ENCODE data around the gene HES5.
A peak's percentile ranks its signal among the peaks of the same experiment; 100 is the strongest.

The HES5 gene

GRCh38 chr1:2528966-2529783 lies 888 bp downstream of the HES5 start:
- no peak for DNase-seq

GRCh38 chr1:2528611-2528965 lies 1.5 kb downstream of the HES5 start:
- DNase-seq: no peak

- no peak for DNase-seq
These were observed 2.0 kb downstream of the HES5 start for GRCh38 chr1:2528016-2528415.

GRCh38 chr1:2527556-2527860 lies 2.6 kb downstream of the HES5 start:
- DNase-seq: no peak

GRCh38 chr1:2526824-2527555 lies 3.1 kb downstream of the HES5 start:
- peak; percentile 51 for DNase-seq

- peak; percentile 90 for DNase-seq
These were observed 3.9 kb downstream of the HES5 start, which contains the start of gene PANK4 for GRCh38 chr1:2525920-2526823. TSS of gene PANK4 (minus strand) at chr1:2526596. CDS start at chr1:2526587, 9 bp downstream.

GRCh38 chr1:2525572-2525919 lies 4.5 kb downstream of the HES5 start:
- no peak for DNase-seq

- no peak for DNase-seq
These were observed 6.0 kb downstream of the HES5 start for GRCh38 chr1:2523891-2524609.

- DNase-seq: no peak
These were observed 6.7 kb downstream of the HES5 start for GRCh38 chr1:2523191-2523890.

GRCh38 chr1:2522230-2522629 lies 7.8 kb downstream of the HES5 start:
- DNase-seq: no peak

- no peak for DNase-seq
These were observed 9.3 kb downstream of the HES5 start for GRCh38 chr1:2520806-2521205.

- no peak for DNase-seq
These were observed 9.9 kb downstream of the HES5 start for GRCh38 chr1:2520206-2520605.

- no peak for DNase-seq
These were observed 10.3 kb downstream of the HES5 start for GRCh38 chr1:2519729-2520128.

- no peak for DNase-seq
These were observed 10.9 kb downstream of the HES5 start for GRCh38 chr1:2519029-2519685.

- no peak for DNase-seq
These were observed 11.5 kb downstream of the HES5 start for GRCh38 chr1:2518528-2518927.

GRCh38 chr1:2517966-2518365 lies 12.1 kb downstream of the HES5 start:
- no peak for DNase-seq

- DNase-seq: no peak
These were observed 13.1 kb downstream of the HES5 start for GRCh38 chr1:2516946-2517345.

- DNase-seq: no peak
These were observed 13.9 kb downstream of the HES5 start for GRCh38 chr1:2516124-2516523.

- no peak for DNase-seq
These were observed 14.3 kb downstream of the HES5 start for GRCh38 chr1:2515763-2516080.

GRCh38 chr1:2514863-2515762 lies 14.9 kb downstream of the HES5 start:
- no peak for DNase-seq

Measured in NCI-H1105 (cell line).